Astrocyte of the cerebellum (primary cell): ENCODE data around the gene PPAN.

ENCODE experiments used
- DNase-seq: peaks from one replicate; pipeline ENCODE4 v3.0.0-alpha.2; 2011; ENCODE audit warnings: low read depth
- H3K4me3 ChIP-seq: 2 replicates; pipeline ENCODE4 v1.5.1; 2011; ENCODE audit warnings: mild to moderate bottlenecking, low read depth, low read length, moderate library complexity
- in situ Hi-C: cut with HindIII; loops from 2 replicates; pipeline ENCODE4 v1.10.0; 2017; ENCODE audit warnings: low sequenced_read_pairs
- TF ChIP-seq, protein P1 (sequence below): IDR thresholded peaks from 2 replicates; pipeline ENCODE4 v1.5.1; 2012; ENCODE audit warnings: low read length, low read depth, moderate library complexity, mild to moderate bottlenecking; ENCODE audit errors: missing control alignments

PPAN gene

DNA sequence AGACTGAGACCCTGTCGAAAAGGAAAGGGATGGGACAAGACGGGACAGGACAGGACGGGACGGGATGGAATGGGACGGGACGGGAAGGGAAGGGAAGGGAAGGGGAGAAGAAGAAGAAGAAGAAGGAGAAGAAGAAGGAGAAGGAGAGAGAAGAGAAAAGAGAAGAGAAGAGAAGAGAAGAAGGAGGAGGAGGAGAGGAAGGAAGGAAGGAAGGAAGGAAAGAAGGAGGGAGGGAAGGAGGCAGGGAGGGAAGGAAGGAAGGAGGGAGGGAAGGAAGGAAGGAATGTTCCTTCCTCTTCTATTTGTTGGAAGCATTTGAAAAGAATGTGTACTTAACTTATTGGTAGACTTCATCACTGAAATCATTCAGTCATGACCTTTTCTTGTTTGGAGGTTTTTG, 29.6 kb upstream of the PPAN start:
- TF ChIP-seq, protein P1, sequence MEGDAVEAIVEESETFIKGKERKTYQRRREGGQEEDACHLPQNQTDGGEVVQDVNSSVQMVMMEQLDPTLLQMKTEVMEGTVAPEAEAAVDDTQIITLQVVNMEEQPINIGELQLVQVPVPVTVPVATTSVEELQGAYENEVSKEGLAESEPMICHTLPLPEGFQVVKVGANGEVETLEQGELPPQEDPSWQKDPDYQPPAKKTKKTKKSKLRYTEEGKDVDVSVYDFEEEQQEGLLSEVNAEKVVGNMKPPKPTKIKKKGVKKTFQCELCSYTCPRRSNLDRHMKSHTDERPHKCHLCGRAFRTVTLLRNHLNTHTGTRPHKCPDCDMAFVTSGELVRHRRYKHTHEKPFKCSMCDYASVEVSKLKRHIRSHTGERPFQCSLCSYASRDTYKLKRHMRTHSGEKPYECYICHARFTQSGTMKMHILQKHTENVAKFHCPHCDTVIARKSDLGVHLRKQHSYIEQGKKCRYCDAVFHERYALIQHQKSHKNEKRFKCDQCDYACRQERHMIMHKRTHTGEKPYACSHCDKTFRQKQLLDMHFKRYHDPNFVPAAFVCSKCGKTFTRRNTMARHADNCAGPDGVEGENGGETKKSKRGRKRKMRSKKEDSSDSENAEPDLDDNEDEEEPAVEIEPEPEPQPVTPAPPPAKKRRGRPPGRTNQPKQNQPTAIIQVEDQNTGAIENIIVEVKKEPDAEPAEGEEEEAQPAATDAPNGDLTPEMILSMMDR, result no peak
- no peak for DNase-seq
- no peak overlapping the region for H3K4me3 ChIP-seq
- in situ Hi-C loops, result no loop called here

DNA sequence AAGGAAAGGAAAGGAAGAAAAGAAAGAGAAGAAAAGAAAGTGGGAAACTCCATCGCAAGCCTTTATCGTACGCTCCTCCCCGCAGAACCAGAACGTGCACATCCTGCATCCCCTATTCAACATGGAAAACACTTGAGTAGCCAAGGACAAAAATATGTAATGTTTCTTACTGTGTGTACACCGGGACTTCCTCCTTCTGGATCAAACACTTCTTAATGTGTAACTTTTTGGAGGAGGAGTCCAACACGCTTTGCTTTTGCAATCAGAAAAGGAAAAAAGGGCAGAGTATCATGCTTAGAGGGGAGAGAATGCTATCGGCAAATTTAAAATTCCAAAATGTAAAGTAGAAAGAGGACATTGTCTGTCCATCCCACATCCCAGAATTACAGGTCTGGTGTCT, 27.8 kb upstream of the PPAN start:
- DNase-seq, result no peak
- TF ChIP-seq, protein P1, result no peak
- no peak overlapping the region for H3K4me3 ChIP-seq
- in situ Hi-C loops, result no loop called here

DNA sequence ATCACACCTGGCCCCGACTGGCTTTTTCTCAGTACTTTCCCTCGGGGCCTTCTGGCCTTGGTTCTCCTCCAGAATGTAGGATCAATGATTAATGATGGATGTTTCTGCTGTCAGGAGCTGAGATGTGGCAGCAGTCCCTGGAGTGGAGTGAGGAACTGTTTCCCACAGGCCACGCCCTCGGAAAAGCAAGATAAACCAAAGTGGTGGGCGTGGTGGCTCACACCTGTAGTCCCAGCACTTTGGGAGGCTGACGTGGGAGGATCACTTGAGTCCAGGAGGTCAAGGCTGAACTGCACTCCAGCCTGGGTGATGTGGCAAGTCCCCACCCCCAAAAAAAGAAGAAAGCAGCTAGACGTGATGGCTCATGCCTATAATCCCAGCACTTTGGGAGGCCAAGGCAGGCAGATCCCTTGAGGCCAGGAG, 27.1 kb upstream of the PPAN start:
- in situ Hi-C loops, result no loop called here
- TF ChIP-seq, protein P1, result no peak
- no peak overlapping the region for H3K4me3 ChIP-seq
- no peak for DNase-seq

DNA sequence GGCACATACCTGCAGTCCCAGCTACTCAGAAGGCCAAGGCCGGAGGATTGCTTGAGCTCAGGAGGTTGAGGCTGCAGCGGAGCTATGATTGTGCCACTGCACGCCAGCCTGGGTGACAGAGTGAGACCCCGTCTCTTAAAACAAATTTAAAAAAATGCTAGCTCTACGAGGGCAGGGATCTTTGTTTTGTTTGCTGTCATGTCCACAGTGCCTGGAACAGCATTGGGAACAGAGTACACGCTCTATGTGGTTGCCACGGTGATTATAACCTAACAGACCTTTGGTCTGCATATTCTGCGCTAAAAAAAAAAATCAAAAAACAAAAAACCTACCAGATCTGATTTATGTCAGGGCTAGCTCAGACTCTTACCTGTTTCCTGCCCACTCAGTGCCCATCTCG, 22.3 kb upstream of the PPAN start:
- TF ChIP-seq, protein P1, result no peak
- DNase-seq, result no peak
- no peak overlapping the region for H3K4me3 ChIP-seq
- in situ Hi-C loops, result no loop called here

DNA sequence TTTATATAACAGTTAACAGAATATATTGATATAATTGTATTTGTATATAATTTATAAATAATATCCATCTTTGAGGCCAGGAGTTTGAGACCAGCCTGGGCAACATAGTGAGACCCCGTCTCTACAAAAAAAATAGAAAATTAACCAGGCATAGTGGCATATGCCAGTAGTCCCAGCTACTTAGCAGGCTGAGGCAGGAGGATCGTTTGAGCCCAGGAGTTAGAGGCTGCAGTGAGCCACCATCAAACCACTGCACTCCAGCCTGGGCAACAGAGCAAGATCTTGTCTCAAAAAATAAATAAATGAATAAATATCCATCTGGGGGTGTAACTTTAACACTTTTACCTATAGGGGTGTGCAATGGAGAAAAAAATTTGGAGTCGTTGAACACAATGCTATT, 21.4 kb upstream of the PPAN start:
- no peak for DNase-seq

DNA sequence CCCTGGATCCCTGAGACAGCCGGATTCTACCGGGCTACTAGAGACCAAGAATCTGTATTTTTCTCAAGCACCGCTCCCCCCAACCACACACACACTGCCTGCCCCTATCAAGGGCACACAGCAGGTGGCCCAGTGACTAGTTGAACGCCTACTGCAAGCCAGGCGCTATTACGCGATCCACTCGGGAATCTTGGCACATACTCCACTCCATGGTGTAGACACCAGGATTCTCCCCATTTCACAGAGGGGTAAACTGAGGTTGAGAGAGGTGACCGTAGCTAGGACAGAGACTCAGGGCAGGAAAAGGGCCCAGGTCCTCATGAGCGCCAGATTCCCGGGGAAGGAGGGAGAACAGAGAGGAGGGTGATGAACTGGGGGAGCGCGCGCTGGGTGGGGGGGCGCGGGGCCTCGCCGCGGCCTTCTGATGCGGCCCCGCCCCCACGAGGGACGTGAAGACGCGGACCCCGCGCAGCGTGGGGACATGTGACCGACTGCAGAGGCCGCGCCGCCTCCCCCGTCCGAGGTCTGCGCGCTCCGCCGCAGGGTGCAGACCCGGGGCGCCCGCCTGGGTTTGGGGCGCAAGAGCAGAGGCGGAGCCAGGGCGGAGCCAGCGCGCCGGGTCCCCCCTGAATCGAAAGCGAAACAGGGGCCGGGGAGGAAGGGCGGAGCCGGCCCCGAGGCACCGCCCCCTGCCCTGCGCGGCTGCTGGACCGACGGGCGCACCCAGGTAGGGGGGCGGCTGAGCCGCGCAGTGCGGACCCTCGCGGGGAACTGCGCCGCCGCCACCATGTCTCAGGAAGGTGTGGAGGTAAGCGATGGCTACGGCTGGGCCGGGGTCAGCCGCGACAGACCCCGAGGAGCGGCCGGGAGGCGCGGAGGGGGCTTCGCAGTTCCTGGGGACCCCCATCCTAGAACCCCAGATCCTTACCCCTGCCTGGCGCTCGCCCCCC, 20.2 kb upstream of the PPAN start, which contains the start of gene SHFL:
Gene SHFL, plus strand, starts transcription at position 677 of the 950 bp plus-strand sequence. Its CDS starts 111 bp downstream, at position 788.
- TF ChIP-seq, protein P1, result no peak
- peak; percentile 5 for DNase-seq
- in situ Hi-C loops, result no loop called here

More for the DNA sequence above, 21.4 kb upstream of the PPAN start:
- in situ Hi-C loops, result no loop called here
- no peak overlapping the region for H3K4me3 ChIP-seq
- TF ChIP-seq, protein P1, result no peak

More for the DNA sequence above, 20.2 kb upstream of the PPAN start, which contains the start of gene SHFL:
- H3K4me3 ChIP-seq, result peak within 1 kb of the TSS; percentile 95
